ENCODE measurements around the gene GEMIN7. TPM values are rescaled to one million over a fixed set of nuclear protein-coding genes. Genes with fewer than 3 reads are reported as not detected.

GEMIN7 gene
- total RNA-seq, 2 experiments from 2014 or later, result 35.4 to 35.5 TPM

- ATAC-seq, result no peak
- Mint-ChIP-seq H3K9me3 (ENCODE audit: low read depth) (no peaks in the 10 kb centered on the region), H3K4me3 (no peak overlapping the region), H3K4me1 (peaks cover 46% of the 10 kb centered on the region), H3K27me3 (no peaks in the 10 kb centered on the region), H3K27ac (peak overlapping the region; percentile 25), H3K36me3 (ENCODE audit: low read depth) (peaks cover 45% of the 10 kb centered on the region)
- DNase-seq, result no peak
- CTCF ChIA-PET, result interaction anchor here (0.7 to 1.2 kb wide), 2 partner anchors 144 to 231 kb away, joined by 3 read pairs; no protein-coding TSS in a partner anchor
- intact Hi-C loops (cut with DNase I, micrococcal nuclease), result no loop called here
- POLR2A ChIA-PET, result no interaction called here
Observed at GRCh38 chr19:45046355-45046754, 32.7 kb upstream of the GEMIN7 start.

GRCh38 chr19:45047188-45047797 is 31.8 kb upstream of the GEMIN7 start:
- DNase-seq (no peak), ATAC-seq (no peak)
- Mint-ChIP-seq H3K4me1 (peaks cover 37% of the 10 kb centered on the region), H3K4me3 (no peak overlapping the region), H3K9me3 (ENCODE audit: low read depth) (no peaks in the 10 kb centered on the region), H3K27ac (peak overlapping the region; percentile 78), H3K36me3 (ENCODE audit: low read depth) (peaks cover 41% of the 10 kb centered on the region), H3K27me3 (no peaks in the 10 kb centered on the region)
- CTCF ChIA-PET, result interaction anchor here (0.7 kb wide), 2 partner anchors 105 to 125 kb away, joined by 3 to 4 read pairs; no protein-coding TSS in a partner anchor
- intact Hi-C loops (cut with DNase I, micrococcal nuclease), result no loop called here
- POLR2A ChIA-PET, result interaction anchor here (0.6 to 0.7 kb wide), 3 partner anchors 131 to 156 kb away, joined by 3 to 8 read pairs (median 5); partner anchors contain the start of genes TOMM40 and TRAPPC6A

GRCh38 chr19:45049073-45049736 is 29.9 kb upstream of the GEMIN7 start:
- ChIA-PET CTCF (interaction anchor here (0.6 to 1.8 kb wide), 2 partner anchors 10 to 26 kb away, joined by 3 to 10 read pairs; no protein-coding TSS in a partner anchor), POLR2A (no interaction called here)
- DNase-seq, result no peak
- Mint-ChIP-seq H3K9me3 (ENCODE audit: low read depth) (no peaks in the 10 kb centered on the region), H3K36me3 (ENCODE audit: low read depth) (peaks cover 40% of the 10 kb centered on the region), H3K27ac (peak overlapping the region; percentile 44), H3K4me3 (no peak overlapping the region), H3K27me3 (no peaks in the 10 kb centered on the region), H3K4me1 (peaks cover 37% of the 10 kb centered on the region)
- ATAC-seq, result no peak
- intact Hi-C loops (cut with DNase I, micrococcal nuclease), result no loop called here

- Mint-ChIP-seq H3K4me3 (no peak overlapping the region), H3K27me3 (no peaks in the 10 kb centered on the region), H3K27ac (no peak overlapping the region), H3K36me3 (ENCODE audit: low read depth) (peaks cover 34% of the 10 kb centered on the region), H3K9me3 (ENCODE audit: low read depth) (no peaks in the 10 kb centered on the region), H3K4me1 (peaks cover 35% of the 10 kb centered on the region)
- intact Hi-C loops (cut with DNase I, micrococcal nuclease), result no loop called here
- ChIA-PET POLR2A (no interaction called here), CTCF (interaction anchor here (0.6 to 1.8 kb wide), 3 partner anchors 10 to 266 kb away, joined by 3 to 10 read pairs (median 3); no protein-coding TSS in a partner anchor)
- DNase-seq (no peak), ATAC-seq (no peak)
Observed at GRCh38 chr19:45050036-45050435, 29.0 kb upstream of the GEMIN7 start.

GRCh38 chr19:45051929-45052579 is 27.0 kb upstream of the GEMIN7 start:
- intact Hi-C loops (cut with DNase I, micrococcal nuclease), result no loop called here
- DNase-seq (no peak), ATAC-seq (no peak)
- no peak overlapping the region for H3K27ac Mint-ChIP-seq
- H3K4me3 Mint-ChIP-seq, result no peak overlapping the region
- peaks cover 16% of the 10 kb centered on the region for H3K4me1 Mint-ChIP-seq
- CTCF ChIA-PET, result interaction anchor here (0.6 to 1.5 kb wide), 2 partner anchors 8 to 1325 kb away, joined by 5 to 6 read pairs; no protein-coding TSS in a partner anchor
- no peaks in the 10 kb centered on the region for H3K9me3 Mint-ChIP-seq (ENCODE audit: low read depth)
- POLR2A ChIA-PET, result no interaction called here
- H3K36me3 Mint-ChIP-seq (ENCODE audit: low read depth), result peaks cover 29% of the 10 kb centered on the region
- no peaks in the 10 kb centered on the region for H3K27me3 Mint-ChIP-seq

- intact Hi-C loops (cut with DNase I, micrococcal nuclease), result loop anchor here in 1 of 2 experiments (5.0 kb wide), 1 partner anchor 40 kb away; no protein-coding TSS in a partner anchor
- H3K4me1 Mint-ChIP-seq, result no peaks in the 10 kb centered on the region
- DNase-seq (no peak), ATAC-seq (no peak)
- CTCF ChIA-PET, result interaction anchor here (0.6 to 0.9 kb wide), 2 partner anchors 35 to 41 kb away, joined by 3 to 4 read pairs; no protein-coding TSS in a partner anchor
- H3K9me3 Mint-ChIP-seq (ENCODE audit: low read depth), result no peaks in the 10 kb centered on the region
- POLR2A ChIA-PET, result no interaction called here
- peaks cover 56% of the 10 kb centered on the region for H3K36me3 Mint-ChIP-seq (ENCODE audit: low read depth)
- no peak overlapping the region for H3K27ac Mint-ChIP-seq
- no peak overlapping the region for H3K4me3 Mint-ChIP-seq
- H3K27me3 Mint-ChIP-seq, result no peaks in the 10 kb centered on the region
Observed at GRCh38 chr19:45056831-45057230, 22.2 kb upstream of the GEMIN7 start.

- Mint-ChIP-seq H3K27me3 (no peaks in the 10 kb centered on the region), H3K4me3 (no peak overlapping the region), H3K9me3 (ENCODE audit: low read depth) (no peaks in the 10 kb centered on the region), H3K27ac (no peak overlapping the region), H3K4me1 (no peaks in the 10 kb centered on the region), H3K36me3 (ENCODE audit: low read depth) (peaks cover 51% of the 10 kb centered on the region)
- ATAC-seq, result no peak
- ChIA-PET POLR2A (no interaction called here), CTCF (interaction anchor here (0.8 to 0.9 kb wide), 2 partner anchors 16 to 36 kb away, joined by 3 to 4 read pairs; no protein-coding TSS in a partner anchor)
- no peak for DNase-seq
- intact Hi-C loops (cut with DNase I, micrococcal nuclease), result loop anchor here in 1 of 2 experiments (5.0 kb wide), 1 partner anchor 40 kb away; no protein-coding TSS in a partner anchor
Observed at GRCh38 chr19:45057444-45057843, 21.6 kb upstream of the GEMIN7 start.

- ATAC-seq (no peak), DNase-seq (no peak)
- H3K4me1 Mint-ChIP-seq, result no peaks in the 10 kb centered on the region
- peak overlapping the region; percentile 31 for H3K27ac Mint-ChIP-seq
- H3K4me3 Mint-ChIP-seq, result no peak overlapping the region
- ChIA-PET CTCF (interaction anchor here (0.5 to 2.0 kb wide), 15 partner anchors 7 to 181 kb away, joined by 3 to 16 read pairs (median 3); partner anchors contain the start of genes CLASRP and RELB), POLR2A (no interaction called here)
- no peaks in the 10 kb centered on the region for H3K27me3 Mint-ChIP-seq
- intact Hi-C loops (cut with DNase I, micrococcal nuclease), result loop anchor here (1.0 to 5.0 kb wide), 4 partner anchors 41 to 155 kb away; no protein-coding TSS in a partner anchor
- H3K36me3 Mint-ChIP-seq (ENCODE audit: low read depth), result peaks cover 54% of the 10 kb centered on the region
- no peaks in the 10 kb centered on the region for H3K9me3 Mint-ChIP-seq (ENCODE audit: low read depth)
Observed at GRCh38 chr19:45058622-45059159, 20.4 kb upstream of the GEMIN7 start.

- CTCF ChIA-PET, result interaction anchor here (0.6 to 2.0 kb wide), 23 partner anchors 8 to 275 kb away, joined by 3 to 16 read pairs (median 3); partner anchors contain the start of genes CLASRP and RELB
- Mint-ChIP-seq H3K27me3 (no peaks in the 10 kb centered on the region), H3K36me3 (ENCODE audit: low read depth) (peaks cover 51% of the 10 kb centered on the region), H3K4me3 (no peak overlapping the region), H3K4me1 (no peaks in the 10 kb centered on the region), H3K9me3 (ENCODE audit: low read depth) (no peaks in the 10 kb centered on the region), H3K27ac (no peak overlapping the region)
- peak; percentile 91 for DNase-seq
- peak; percentile 93 for ATAC-seq
- POLR2A ChIA-PET, result no interaction called here
- intact Hi-C loops (cut with DNase I, micrococcal nuclease), result loop anchor here (1.0 to 5.0 kb wide), 4 partner anchors 42 to 156 kb away; no protein-coding TSS in a partner anchor
Observed at GRCh38 chr19:45059258-45059965, 19.6 kb upstream of the GEMIN7 start.

- intact Hi-C loops (cut with DNase I, micrococcal nuclease), result no loop called here
- H3K27me3 Mint-ChIP-seq, result no peaks in the 10 kb centered on the region
- POLR2A ChIA-PET, result no interaction called here
Observed at GRCh38 chr19:45061965-45062364, 17.1 kb upstream of the GEMIN7 start.

More at GRCh38 chr19:45061965-45062364, 17.1 kb upstream of the GEMIN7 start:
- CTCF ChIA-PET, result interaction anchor here (0.8 to 1.2 kb wide), 2 partner anchors 10 to 31 kb away, joined by 3 to 6 read pairs; no protein-coding TSS in a partner anchor
- ATAC-seq (no peak), DNase-seq (no peak)
- Mint-ChIP-seq H3K4me1 (no peaks in the 10 kb centered on the region), H3K4me3 (no peak overlapping the region), H3K36me3 (ENCODE audit: low read depth) (peaks cover 47% of the 10 kb centered on the region), H3K27ac (no peak overlapping the region), H3K9me3 (ENCODE audit: low read depth) (no peaks in the 10 kb centered on the region)
